Measurements from ENCODE around the gene UNC13D.
"Not testable (repeated sequence)": the region's sequence is repeated elsewhere in the genome, so short reads cannot be mapped to it uniquely, and the experiment has no call there.

Gene UNC13D

DNA sequence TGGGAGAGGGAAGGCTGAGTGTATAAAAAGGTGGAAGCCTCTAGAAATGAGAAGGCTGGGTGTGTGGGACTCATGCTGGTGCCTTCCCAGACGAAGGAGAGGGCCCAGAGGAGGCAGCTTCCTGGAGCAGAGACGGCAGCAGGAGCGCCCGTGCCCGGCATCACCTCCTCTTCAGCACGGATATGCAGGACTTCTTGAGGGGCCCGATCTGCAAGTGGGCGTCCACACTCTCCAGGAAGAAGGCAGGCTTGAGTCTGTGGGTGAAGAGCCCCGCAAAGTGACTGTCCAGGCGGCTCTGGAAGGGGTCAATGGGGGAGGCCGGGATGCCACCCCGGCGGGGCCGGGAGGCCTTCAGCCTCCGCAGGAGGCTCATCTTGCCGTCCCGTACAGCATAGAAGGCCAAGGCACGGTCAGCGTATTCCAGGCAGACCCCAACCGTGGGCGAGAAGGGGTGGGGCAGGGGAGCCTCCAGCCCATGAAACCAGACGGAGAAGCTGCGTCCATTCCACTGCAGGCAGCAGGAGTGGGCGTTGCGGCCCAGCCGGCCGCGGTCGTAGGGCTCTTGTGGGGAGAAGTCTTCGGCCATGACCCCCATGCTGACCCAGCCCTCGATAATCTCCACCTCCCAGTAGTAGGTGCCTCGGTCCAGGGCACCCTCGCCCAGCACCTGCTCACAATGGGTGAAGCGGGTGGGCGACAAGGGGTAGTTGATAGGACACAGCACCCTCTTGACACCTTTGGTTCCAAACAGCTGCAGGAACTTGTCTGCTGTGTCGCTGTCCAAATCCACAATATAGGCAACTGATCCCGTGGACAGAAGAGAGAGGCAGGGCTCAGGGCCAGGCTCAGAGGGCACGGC lies 30.3 kb upstream of the UNC13D start:
- no peak for DNase-seq

DNA sequence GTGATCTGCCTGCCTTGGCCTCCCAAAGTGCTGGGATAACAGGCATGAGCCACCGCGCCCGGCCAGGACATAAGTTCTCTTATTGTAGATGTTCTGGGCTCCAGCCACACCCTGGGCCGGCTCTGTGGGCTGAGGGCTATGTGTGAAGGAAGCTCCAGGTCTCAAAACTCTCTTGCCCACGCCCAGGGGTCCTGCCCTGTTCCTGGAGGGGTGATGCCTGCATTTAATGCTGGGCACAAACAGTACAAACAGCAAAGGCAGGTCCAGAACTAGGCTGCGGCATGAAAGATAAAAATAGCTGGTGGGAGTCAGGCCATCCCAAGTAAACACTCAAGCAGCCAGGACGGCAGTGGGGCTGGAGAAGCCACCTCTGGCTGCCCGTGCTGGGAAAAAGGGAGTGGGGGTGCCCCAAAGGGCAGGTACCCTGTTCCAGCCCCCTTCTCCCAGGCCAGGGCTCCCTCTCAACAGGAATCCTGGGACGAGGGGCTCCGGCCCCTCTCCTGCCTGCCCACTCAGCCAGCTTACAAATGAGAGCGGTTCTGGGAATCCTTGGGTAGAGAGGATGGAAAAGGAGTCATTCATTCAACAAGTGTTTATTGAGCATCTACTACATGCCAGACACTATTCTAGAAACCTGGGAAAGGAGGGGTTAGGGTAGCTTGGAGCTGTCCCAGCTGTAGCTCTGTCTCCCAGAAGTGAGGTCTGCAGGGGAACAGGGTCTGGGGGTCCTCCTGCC lies 29.6 kb upstream of the UNC13D start:
- no peak for DNase-seq

DNA sequence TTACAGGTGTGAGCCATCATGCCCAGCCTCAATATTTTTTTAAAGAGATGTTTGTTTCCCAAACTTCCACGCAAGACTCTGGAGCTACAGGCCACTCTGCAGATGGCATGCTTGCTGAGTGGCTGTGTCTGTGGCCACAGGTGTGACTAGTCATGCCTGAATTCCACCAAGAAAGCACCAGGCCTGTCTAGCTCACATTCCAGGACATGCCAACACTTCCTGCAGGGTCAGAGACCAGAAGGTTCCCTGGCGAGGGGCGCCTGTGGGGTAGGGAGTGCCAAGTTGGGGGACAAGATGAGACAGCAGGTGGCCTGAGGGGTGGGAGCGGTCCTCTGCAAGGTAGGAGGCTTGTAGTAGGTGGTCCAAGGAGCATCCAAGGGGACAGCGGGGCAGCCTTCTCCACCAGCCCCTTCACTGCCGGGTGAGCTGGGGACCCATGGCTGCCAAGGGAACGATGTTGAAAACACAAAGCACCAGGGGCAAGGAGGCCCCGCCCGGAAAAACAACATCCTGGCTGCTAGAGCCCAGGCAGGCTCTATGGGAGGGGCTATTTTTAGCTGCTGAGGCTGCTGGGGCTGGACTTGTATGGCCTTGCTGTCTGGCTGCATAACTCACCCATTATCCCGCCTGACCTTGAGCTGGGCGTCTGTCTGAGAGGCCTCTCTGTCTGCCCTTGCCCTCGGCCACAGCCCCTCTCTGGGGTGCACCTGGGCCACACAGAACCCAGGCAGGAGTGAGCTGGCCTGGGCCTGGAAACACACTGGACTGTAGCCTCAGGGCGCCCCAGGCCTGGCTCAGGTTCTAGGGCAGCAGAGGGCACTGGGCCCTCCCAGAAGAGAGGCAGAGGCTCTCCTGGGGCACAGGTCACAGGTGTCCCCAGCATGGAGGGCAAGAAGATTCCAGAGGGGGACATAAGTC lies 28.5 kb upstream of the UNC13D start:
- peak; percentile 52 for DNase-seq

- not testable (repeated sequence) for DNase-seq
These were observed 26.0 kb upstream of the UNC13D start for GRCh38 chr17:75870228-75870627.

- no peak for DNase-seq
These were observed 25.3 kb upstream of the UNC13D start for GRCh38 chr17:75869282-75870141.

DNA sequence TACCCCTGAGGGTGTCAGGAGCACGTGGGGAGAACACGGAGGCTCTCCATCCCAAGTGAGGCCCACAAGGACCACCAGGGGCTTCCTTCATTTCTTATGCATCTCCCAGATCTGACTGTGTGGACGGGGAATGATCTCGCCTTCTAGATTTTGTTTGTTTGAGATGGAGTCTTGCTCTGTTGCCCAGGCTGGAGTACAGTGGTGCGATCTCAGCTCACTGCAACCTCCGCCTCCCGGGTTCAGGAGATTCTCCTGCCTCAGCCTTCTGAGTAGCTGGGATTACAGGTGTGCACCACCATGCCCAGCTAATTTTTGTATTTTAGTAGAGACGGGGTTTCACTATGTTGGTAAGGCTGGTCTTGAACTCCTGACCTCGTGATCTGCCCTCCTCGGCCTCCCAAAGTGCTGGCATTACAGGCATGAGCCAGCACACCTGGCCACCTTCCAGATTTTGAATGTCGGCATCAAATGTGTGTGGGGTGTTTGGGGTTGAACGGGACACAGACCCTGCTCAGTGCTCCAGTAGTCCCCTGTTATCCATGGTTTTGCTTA lies 24.6 kb upstream of the UNC13D start:
- DNase-seq: not testable (repeated sequence)

- not testable (repeated sequence) for DNase-seq
These were observed 21.4 kb upstream of the UNC13D start for GRCh38 chr17:75865404-75866188.

- DNase-seq: not testable (repeated sequence)
These were observed 20.7 kb upstream of the UNC13D start for GRCh38 chr17:75864887-75865286.

GRCh38 chr17:75864448-75864871 lies 20.3 kb upstream of the UNC13D start:
- DNase-seq: peak; percentile 65

DNA sequence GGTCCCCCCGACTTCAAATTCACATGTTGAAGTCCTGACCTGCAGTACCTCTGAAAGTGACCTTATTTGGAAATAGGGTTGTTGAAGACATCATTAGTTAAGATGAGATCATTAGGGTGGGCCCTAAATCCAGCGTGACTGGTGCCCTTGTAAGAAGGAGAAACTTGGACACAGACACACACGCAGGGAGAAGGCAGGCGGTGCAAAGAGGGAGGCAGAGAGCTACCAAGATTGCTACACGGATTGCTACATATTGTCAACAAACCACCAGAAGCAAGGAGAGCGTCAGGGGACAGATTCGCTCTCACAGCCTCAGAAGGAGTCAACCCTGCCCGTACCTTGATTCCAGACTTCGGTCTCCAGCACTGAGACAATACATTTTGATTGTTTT lies 17.7 kb upstream of the UNC13D start:
- DNase-seq: no peak

- DNase-seq: not testable (repeated sequence)
These were observed 15.2 kb upstream of the UNC13D start for GRCh38 chr17:75859358-75859757.

DNA sequence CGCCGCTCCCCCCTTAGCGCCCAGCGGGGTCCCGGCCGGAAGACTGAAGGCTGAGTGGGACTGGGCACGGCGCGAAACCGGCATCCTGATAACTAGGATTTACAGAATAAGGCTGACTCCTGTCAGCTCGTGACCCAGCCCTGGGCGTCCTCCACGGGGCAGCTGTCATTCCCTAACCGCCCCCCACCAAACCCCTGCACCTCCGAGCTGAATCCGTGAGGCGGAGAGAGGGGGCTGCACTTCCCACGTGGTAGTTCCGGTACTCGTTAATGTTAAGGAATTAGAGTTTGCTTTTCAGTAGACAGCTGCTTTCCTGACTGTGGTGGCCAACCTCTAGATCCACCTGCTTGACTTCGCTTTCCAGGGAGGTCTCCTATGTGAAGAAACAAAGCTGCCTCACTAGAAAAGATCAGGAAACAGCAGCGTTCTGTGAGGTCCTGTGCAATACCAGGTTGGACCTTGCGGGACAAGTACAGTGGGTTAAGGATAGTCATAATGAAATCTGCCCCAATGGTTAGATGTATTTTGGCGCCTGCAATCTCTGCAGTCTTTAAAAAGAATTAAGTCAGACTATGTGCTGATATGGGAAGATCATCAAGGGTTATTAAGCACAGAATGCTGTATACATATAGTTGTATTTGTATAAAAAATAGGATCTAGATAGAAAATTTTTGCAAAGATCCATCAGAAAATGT lies 12.0 kb upstream of the UNC13D start:
- DNase-seq: no peak

- peak; percentile 100 for DNase-seq
These were observed 11.3 kb upstream of the UNC13D start, which contains the start of gene WBP2 for GRCh38 chr17:75855310-75856061. WBP2 (minus strand) TSS chr17:75855335; CDS start chr17:75855297, 38 bp downstream.

- DNase-seq: no peak
These were observed 10.7 kb upstream of the UNC13D start for GRCh38 chr17:75854881-75855309.

DNA sequence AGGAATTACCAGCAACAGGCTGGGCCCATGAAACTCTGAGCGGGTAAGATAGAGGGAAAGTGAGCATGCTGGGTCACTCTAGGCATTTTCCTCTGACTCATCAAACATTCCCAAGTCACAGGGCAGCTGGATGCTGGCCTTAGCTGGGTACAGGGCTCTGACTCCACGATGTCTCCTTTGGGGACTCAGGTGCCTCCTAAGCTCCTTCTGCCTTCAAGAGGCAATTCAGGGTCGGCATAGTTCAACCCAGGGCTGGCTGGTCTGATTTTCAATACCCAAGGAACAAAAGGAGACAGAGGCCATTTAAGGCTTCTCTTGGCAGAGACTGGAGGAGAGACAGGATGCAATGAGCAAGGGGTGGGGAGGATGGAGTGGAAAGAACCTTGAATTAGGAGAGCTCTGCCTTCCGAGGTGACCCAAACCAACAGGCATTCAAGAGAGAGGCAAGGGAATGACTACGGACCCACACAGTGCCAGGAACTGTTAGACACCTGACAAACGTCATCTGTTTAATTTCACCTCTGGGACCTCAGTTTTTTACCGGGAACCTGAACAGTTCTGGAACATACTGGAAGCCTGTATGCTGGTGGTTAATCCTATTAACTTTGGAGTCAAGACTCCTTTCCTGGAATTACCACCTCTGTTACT lies 10.0 kb upstream of the UNC13D start:
- DNase-seq: no peak

- DNase-seq: no peak
These were observed 9.2 kb upstream of the UNC13D start for GRCh38 chr17:75853433-75853832.

DNA sequence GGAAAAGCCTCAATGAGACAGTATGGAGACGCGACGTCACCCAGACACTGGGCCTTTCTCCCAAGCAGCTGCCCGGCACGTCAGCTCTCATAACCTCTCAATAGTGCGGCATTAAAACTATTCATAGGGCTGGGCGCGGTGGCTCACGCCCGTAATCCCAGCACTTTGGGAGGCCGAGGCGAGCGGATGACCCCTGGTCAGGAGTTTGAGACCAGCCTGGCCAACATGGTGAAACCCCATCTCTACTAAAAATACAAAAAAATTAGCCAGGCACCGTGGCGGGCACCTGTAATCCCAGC lies 7.4 kb upstream of the UNC13D start:
- DNase-seq: not testable (repeated sequence)

DNA sequence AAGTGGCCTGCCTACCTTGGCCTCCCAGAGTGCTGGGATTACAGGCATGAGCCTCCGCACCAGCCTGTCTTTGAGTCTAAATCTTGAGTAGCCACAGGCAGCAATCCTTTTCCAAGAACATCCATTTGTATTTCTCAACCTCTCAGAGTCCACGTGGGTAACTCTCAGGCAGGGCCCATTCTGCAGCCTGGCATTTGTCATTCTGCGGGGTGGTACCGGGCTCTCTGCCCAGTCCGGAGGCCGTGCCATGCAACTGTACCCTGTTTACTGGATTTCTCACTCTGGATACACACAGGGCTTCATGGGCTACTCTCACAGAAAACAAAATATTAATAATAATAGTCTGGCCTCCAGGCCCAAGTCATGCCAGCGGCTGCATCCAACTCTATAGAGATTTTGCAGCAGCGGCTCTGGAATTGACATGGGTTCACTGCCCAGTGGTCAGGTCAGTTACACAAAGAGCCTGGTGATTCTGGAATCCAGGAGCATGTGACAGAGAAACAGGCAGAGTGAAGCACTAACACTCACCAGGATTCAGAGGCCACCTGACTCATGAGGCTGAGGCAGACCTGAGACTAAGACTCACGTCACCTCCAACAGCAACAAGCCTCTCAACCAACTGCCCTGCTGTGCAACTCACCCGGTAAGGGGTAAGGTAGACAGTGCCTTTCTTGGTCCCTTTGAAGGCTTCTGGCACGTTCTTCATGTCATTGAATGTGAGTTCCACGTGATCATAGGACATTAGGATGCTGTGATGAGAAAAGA lies 6.9 kb upstream of the UNC13D start:
- DNase-seq: no peak

Measured in fibroblast of skin of right quadriceps (primary cell).